ENCODE data around the gene NLRP1.

The NLRP1 gene

GRCh38 chr17:5557990-5558389 lies 26.3 kb downstream of the NLRP1 start:
- no peak for DNase-seq (ENCODE audit: low read depth, low spot score)
- Histone ChIP-seq H3K4me3 (no peak overlapping the region), H3K9ac (ENCODE audit: insufficient read length) (no peak overlapping the region), H3K27ac (no peak overlapping the region), H3K9me3 (ENCODE audit: low read depth, low read length) (no peaks in the 10 kb centered on the region), H3K36me3 (ENCODE audit: insufficient read depth, low read length) (no peaks in the 10 kb centered on the region)
- TF ChIP-seq FOXP2 (optimal IDR thresholded peaks at IDR 0.05; ENCODE audit: control extremely low read depth, extremely low read length, insufficient read depth) (no peak), POLR2AphosphoS5 (IDR thresholded peaks at IDR 0.05; ENCODE audit: borderline replicate concordance, low read depth, low read length) (no peak), EZH2 (IDR thresholded peaks at IDR 0.05) (no peak)

DNA sequence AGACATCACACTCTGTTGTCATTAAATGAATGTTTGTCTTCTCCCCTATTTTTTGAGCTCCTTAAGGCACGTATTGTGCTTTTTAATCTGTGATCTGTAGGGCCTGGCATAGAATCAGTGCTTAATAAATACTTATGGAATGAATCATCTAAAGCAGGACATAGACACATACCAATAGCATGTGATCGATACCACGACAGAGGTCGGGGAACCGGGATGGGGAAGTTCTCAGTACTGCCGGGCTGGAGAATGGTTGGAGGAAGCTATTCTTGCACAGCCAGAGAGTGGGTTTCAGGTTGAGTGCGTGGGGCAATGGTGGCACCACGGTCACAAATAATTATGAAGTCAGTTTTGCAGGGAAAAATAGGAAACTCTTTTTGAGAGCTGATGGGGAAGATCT lies 26.8 kb downstream of the NLRP1 start:
- Histone ChIP-seq H3K9ac (ENCODE audit: insufficient read length) (no peak overlapping the region), H3K9me3 (ENCODE audit: low read depth, low read length) (no peaks in the 10 kb centered on the region), H3K36me3 (ENCODE audit: insufficient read depth, low read length) (no peaks in the 10 kb centered on the region), H3K4me3 (no peak overlapping the region), H3K27ac (no peak overlapping the region)
- DNase-seq (ENCODE audit: low read depth, low spot score): no peak
- TF ChIP-seq FOXP2 (optimal IDR thresholded peaks at IDR 0.05; ENCODE audit: control extremely low read depth, extremely low read length, insufficient read depth): no peak
- TF ChIP-seq POLR2AphosphoS5 (IDR thresholded peaks at IDR 0.05; ENCODE audit: borderline replicate concordance, low read depth, low read length): no peak
- TF ChIP-seq EZH2 (IDR thresholded peaks at IDR 0.05): no peak

- H3K27ac ChIP-seq: no peak overlapping the region
- H3K36me3 ChIP-seq (ENCODE audit: insufficient read depth, low read length): no peaks in the 10 kb centered on the region
- no peak overlapping the region for H3K9ac ChIP-seq (ENCODE audit: insufficient read length)
- H3K9me3 ChIP-seq (ENCODE audit: low read depth, low read length): no peaks in the 10 kb centered on the region
- TF ChIP-seq FOXP2 (optimal IDR thresholded peaks at IDR 0.05; ENCODE audit: control extremely low read depth, extremely low read length, insufficient read depth) (no peak), POLR2AphosphoS5 (IDR thresholded peaks at IDR 0.05; ENCODE audit: borderline replicate concordance, low read depth, low read length) (no peak), EZH2 (IDR thresholded peaks at IDR 0.05) (no peak)
- DNase-seq (ENCODE audit: low read depth, low spot score): no peak
- H3K4me3 ChIP-seq: no peak overlapping the region
Measured at GRCh38 chr17:5555254-5555653, 29.1 kb downstream of the NLRP1 start.

GRCh38 chr17:5553479-5553878 lies 30.8 kb downstream of the NLRP1 start:
- no peak for TF ChIP-seq POLR2AphosphoS5 (IDR thresholded peaks at IDR 0.05; ENCODE audit: borderline replicate concordance, low read depth, low read length)
- no peak for TF ChIP-seq EZH2 (IDR thresholded peaks at IDR 0.05)
- TF ChIP-seq FOXP2 (optimal IDR thresholded peaks at IDR 0.05; ENCODE audit: control extremely low read depth, extremely low read length, insufficient read depth): no peak

DNA sequence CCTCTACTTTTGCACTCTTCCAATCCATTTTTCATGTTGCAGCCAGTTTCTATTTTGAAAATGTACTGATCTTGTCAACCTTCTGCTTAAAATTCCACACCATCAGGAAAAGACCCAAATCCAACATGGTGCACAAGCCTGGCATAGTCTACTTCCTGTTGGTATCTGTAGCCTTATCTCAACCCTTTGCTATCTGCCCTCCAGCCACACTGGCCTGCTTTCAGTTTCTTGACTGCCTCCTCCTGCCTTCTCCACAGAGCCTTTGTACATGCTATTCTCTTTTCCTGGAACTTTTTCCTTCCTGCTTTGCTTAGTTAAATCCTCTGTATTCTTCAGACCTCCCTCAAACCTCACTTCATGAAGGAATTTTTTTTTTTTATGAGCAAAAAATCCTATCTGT lies 31.5 kb downstream of the NLRP1 start:
- no peaks in the 10 kb centered on the region for H3K36me3 ChIP-seq (ENCODE audit: insufficient read depth, low read length)
- TF ChIP-seq EZH2 (IDR thresholded peaks at IDR 0.05) (no peak), POLR2AphosphoS5 (IDR thresholded peaks at IDR 0.05; ENCODE audit: borderline replicate concordance, low read depth, low read length) (no peak), FOXP2 (optimal IDR thresholded peaks at IDR 0.05; ENCODE audit: control extremely low read depth, extremely low read length, insufficient read depth) (no peak)
- no peak for DNase-seq (ENCODE audit: low read depth, low spot score)
- no peaks in the 10 kb centered on the region for H3K9me3 ChIP-seq (ENCODE audit: low read depth, low read length)
- no peak overlapping the region for H3K27ac ChIP-seq
- H3K4me3 ChIP-seq: no peak overlapping the region
- H3K9ac ChIP-seq (ENCODE audit: insufficient read length): no peak overlapping the region

More at GRCh38 chr17:5553479-5553878, 30.8 kb downstream of the NLRP1 start:
- Histone ChIP-seq H3K4me3 (no peak overlapping the region), H3K27ac (no peak overlapping the region), H3K36me3 (ENCODE audit: insufficient read depth, low read length) (no peaks in the 10 kb centered on the region), H3K9me3 (ENCODE audit: low read depth, low read length) (no peaks in the 10 kb centered on the region), H3K9ac (ENCODE audit: insufficient read length) (no peak overlapping the region)
- DNase-seq (ENCODE audit: low read depth, low spot score): no peak

DNA sequence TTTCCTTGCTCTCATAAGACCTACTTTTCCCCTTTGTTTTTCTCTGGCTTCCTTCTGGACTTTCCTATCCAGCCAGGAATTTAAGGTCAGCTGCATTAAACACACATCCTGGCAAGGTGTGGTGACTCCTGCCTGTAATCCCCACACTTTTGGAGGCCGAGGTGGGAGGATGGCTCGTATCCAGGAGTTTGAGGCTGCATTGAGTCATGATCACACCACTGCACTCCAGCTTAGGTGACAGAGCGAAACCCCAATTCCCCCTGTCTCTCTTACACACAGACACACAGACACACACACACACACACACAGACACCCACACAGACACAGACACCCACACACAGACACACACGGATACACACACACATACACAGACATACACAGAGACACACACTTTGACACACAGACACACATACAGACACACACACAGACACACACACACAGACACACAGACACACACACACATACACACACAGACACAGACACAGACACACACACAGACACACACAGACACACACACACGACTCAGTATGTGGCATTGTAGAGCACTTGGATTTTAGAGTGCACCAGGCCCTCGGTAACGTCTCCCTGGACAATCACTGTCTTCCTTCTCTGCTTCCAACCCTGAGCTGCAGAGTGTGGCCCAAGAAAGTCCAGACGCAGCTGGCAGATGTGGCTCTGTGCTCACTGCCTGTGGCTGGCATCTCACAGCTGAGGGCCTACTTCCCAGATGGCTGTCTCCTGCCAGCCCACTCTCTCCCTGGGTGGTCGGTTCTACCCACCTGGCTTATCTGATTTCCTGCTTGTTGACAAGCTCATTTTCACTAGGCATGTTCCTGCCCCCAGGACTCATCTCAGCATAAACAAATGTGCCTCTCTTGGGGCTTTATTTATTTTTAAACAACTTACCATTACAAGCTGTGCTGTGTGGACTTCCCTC lies 39.0 kb downstream of the NLRP1 start:
- Histone ChIP-seq H3K27ac (no peak overlapping the region), H3K36me3 (ENCODE audit: insufficient read depth, low read length) (no peaks in the 10 kb centered on the region), H3K9me3 (ENCODE audit: low read depth, low read length) (no peaks in the 10 kb centered on the region), H3K4me3 (no peak overlapping the region), H3K9ac (ENCODE audit: insufficient read length) (no peak overlapping the region)
- no peak for TF ChIP-seq POLR2AphosphoS5 (IDR thresholded peaks at IDR 0.05; ENCODE audit: borderline replicate concordance, low read depth, low read length)
- TF ChIP-seq FOXP2 (optimal IDR thresholded peaks at IDR 0.05; ENCODE audit: control extremely low read depth, extremely low read length, insufficient read depth): no peak
- no peak for TF ChIP-seq EZH2 (IDR thresholded peaks at IDR 0.05)
- DNase-seq (ENCODE audit: low read depth, low spot score): no peak

GRCh38 chr17:5544115-5544514 lies 40.2 kb downstream of the NLRP1 start:
- no peak for DNase-seq (ENCODE audit: low read depth, low spot score)
- no peak overlapping the region for H3K9ac ChIP-seq (ENCODE audit: insufficient read length)
- H3K36me3 ChIP-seq (ENCODE audit: insufficient read depth, low read length): no peaks in the 10 kb centered on the region
- no peak for TF ChIP-seq EZH2 (IDR thresholded peaks at IDR 0.05)
- TF ChIP-seq POLR2AphosphoS5 (IDR thresholded peaks at IDR 0.05; ENCODE audit: borderline replicate concordance, low read depth, low read length): no peak
- TF ChIP-seq FOXP2 (optimal IDR thresholded peaks at IDR 0.05; ENCODE audit: control extremely low read depth, extremely low read length, insufficient read depth): no peak
- H3K4me3 ChIP-seq: no peak overlapping the region
- H3K9me3 ChIP-seq (ENCODE audit: low read depth, low read length): no peaks in the 10 kb centered on the region
- no peak overlapping the region for H3K27ac ChIP-seq

GRCh38 chr17:5541610-5542202 lies 42.6 kb downstream of the NLRP1 start:
- no peak for DNase-seq (ENCODE audit: low read depth, low spot score)
- Histone ChIP-seq H3K36me3 (ENCODE audit: insufficient read depth, low read length) (no peaks in the 10 kb centered on the region), H3K9me3 (ENCODE audit: low read depth, low read length) (no peaks in the 10 kb centered on the region), H3K4me3 (no peak overlapping the region), H3K27ac (no peak overlapping the region), H3K9ac (ENCODE audit: insufficient read length) (no peak overlapping the region)
- no peak for TF ChIP-seq EZH2 (IDR thresholded peaks at IDR 0.05)
